Frontal cortex (tissue), 4 donors: ENCODE measurements around the gene RHBG. TPM values are rescaled to one million over a fixed set of nuclear protein-coding genes. Genes with fewer than 3 reads are reported as not detected.

Experiments
- DNase-seq, 2 donors: peaks; one replicate each; pipeline ENCODE4 v3.0.0; 2012; ENCODE audit warnings: low spot score in 2 of 2
- FAIRE-seq: peaks from 2 replicates; lab custom pipeline; 2012; peaks lifted over from hg19 to GRCh38; lab: Jason Lieb, UNC
- total RNA-seq: library from RNA; depleted of rRNA; stranded (reverse); fragments of >200 nt; gene quantifications from one replicate; pipeline ENCODE4 v1.2.3, GENCODE V29; 2014
- donor health status: control.
- donor health status: control.
- donor health status: control.

Gene RHBG
- total RNA-seq, 1 donor from 2014 or later: not detected

DNA sequence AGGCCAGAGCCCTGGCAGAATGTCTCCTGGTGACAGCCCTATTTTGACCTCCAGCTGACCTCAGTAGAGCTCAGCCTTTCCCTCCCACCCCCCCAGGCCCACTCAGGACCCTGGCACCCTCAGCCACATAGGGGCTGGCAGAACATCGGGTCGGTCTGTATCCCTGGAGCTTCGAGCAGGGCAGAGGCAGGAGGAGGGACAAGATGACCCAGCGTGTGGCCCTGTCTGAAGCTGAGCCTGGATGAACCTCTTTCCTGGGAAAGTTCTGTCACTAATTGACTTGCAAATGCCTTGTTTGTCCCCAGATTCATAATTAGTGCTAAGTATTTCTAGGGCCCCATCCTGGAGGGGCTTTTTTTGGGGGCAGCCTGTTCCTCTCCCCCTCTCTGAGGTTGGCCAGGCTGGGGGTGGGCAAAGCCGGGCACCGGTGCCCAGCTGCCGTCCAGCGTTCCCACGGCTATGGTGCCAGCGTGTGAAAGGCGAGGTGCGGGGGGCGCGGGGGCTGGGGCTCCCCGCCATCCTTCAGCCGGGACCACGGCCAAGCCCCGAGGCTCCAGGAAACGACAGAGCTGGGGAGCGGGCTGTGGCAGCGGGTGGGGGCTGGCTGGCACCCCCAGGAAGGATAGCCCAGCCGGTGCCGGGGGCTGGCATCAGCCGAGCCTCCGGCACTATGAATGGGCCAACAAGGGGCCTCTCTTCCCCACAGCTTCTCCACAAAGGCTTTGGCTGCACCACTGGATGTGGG, 31.4 kb downstream of the RHBG start:
- no peak for DNase-seq
- no peak for FAIRE-seq

DNA sequence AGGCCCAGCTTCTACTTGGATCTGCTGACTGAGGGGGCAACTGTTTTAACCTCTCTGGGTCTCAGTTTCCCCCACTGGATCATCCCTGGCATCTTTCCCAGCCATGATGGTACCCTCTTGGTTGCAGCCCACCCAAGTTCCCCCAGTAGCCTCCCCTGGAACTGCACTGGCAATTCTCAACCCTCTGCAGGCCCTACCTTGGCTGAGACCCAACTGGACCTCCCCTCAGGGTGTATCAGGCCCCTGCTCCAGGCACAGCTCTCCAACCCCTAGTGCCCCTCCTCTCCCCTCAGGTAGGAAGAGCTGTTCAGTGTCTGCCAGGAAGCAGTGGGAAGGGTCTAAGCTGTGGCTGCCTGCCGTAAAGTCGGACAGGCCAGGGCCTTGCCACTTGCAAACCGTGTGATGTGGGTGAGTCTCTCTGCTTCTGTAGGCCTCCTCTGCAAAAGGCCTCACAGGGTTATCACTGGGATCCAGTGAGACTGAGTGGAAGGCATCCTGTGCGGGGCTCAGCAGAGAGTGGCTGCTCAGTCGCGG, 32.1 kb downstream of the RHBG start:
- FAIRE-seq (no peak), DNase-seq (no peak)

DNA sequence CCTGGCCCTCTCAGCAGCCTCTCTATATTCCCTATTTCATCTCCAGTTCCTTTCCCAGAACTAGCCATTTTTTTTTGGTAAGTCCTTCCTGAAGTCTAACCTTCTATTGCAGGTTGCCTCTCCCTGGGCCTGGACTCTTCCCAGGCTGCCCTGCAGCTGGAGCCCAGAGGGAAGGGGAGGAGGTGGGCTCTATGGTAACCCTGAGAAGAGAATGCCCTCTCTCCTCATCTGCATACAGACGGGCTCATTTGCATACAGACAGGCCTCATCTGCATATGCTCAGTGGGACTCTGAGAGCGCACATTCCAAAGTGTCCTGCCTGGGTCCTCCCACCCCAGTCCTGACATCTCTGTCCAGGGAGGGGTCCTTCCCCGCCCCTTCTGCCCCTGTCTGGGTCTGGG, 32.7 kb downstream of the RHBG start:
- DNase-seq (no peak), FAIRE-seq (no peak)

DNA sequence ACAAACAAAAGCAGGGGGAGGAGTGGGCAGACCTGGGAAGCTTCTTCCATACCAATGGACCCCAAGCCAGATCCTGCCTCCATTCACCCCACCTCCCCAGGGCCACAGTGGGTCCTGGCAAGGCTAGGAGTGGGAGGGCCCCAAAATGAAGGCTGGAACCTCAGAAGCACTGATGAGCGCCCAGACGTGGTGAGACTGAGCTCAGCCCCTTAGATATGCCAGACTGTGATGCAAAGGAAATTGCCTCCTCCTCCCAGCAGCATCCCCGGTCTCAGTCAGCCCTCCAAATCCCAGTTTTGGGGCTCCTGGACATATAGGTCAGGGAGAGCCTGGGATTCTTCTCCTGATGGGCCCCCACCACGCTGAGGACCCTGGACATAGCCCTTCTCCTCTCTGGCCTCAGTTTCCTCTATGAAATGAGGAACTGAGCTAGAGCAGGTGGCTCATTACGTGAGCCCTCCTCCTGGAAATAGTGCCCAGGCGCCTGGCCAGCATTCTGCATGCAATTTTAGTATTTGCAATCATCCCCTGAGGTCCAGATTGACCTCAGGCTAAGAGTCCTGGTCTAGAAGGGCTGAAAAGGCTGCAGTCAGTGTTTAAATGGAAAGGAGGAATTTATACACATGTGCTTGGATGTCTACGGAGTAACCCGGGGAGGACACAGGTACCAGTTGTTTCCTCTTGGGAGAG, 33.5 kb downstream of the RHBG start:
- FAIRE-seq (no peak), DNase-seq (no peak)

DNA sequence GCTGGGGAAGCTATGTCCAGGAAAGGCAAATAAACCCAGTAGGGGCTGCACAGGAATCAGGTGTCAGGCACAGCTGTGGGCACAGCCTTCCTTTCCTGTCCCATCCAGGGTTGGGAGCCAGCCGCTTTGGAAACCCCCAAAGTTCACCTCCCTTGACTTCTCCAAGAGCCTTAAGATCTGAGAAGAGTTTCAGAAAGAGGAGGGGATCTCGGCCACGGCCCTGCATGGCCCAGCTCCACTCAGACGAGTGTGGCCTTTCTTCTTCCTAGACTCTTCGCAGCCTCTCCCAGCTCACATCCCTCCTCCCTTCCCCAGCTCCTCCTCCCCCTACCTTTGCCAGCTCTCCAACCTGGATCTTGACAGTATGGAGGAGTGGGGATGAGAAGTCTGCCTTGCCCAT, 36.7 kb downstream of the RHBG start:
- FAIRE-seq (no peak), DNase-seq (no peak)

DNA sequence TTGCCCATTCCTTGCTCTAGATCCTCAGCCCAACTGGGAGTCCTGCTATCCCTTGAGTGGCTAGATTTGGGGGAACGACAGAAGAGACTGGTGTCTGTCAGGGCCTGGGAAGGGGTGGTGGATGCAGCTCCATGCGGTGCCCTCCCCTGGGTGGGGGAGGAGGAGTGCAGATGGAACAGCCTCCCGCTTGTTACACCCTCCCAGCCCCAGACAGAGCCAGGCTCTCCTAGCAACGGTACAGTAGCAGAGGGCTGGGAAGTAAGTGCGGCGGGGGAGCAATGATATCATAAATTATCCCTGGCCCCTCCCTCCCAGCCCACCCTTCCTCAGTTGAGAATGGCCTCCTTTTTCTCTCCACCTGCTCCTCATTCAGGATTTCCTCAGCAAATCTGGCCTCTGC, 37.2 kb downstream of the RHBG start:
- FAIRE-seq (no peak), DNase-seq (no peak)

DNA sequence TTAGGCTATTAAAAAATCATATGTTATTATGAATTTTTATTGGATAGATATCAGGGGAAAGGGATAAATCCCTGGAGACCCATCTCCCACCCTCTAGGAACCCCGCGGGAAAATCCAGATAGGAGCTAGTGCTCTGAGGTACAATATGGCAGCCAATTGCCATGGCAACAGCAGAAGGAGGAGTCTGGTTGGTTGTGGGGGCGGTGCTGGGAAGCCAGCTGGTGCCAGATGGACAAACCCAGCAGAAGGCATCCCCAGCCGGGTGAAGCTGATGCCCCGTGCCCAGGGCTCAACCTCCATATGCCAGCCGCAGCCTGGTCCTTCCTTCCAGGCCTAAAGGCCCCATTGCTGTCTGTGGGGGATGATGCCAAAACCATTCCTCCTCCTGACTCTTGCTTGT, 38.3 kb downstream of the RHBG start:
- FAIRE-seq (no peak), DNase-seq (no peak)

DNA sequence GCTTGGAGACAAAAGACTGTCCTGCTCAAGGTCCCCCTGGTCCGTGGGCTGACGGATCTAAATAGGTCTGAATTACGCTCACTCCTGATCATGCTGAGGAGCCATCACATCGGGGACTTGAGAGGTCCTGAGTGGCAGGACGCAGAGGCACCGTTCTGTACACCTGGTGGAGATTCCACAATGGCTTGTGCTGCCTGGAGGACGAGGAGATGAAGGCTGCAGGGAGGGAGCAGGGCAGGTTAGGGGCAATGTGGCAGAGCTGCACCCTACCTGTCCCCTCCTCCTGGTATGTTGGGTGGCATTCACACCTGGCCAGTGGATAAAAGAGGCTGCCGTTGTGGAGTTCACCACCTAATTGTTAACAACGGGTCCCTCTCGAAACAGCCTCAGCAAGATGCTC, 38.7 kb downstream of the RHBG start:
- no peak for DNase-seq
- FAIRE-seq: no peak

DNA sequence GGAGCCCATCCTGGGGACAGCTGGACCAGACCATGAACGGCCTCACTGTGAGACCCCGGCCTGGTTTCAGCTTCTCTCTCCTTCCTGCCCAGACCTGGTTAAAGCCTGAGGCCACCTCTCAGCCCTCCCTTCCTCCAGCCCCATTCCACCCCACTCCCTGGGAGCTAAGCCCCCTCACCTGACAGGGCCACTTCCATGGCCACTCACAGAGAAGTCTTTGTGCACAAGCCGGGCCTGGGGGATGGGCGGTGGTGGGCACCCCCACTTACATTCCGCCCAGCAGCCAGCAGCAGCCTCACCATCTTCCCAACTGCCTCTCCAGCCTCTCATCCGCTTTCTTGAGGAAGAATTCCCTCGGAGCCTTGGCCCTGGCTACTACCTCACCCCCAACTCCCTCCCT, 40.4 kb downstream of the RHBG start:
- DNase-seq: no peak
- no peak for FAIRE-seq

DNA sequence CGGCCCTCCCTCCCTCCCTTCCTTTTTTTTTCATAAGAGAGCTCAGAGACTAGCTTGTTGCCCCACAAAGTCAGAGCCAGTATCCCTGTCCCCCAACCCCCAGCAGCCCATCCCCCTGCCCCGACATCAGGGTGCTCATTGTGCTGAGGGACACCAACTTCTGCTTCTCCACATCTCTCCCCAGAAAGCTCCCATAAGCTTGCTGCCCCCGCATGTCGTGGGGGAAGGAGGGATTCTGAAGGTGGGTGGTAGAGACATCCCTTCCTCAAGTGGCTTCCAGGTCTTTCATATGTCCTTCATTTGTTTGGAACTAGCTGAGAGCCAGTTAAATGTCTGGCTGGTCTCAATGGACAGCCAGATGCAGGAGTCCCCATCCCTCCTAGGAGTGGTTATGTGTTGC, 41.2 kb downstream of the RHBG start:
- no peak for FAIRE-seq
- no peak for DNase-seq

DNA sequence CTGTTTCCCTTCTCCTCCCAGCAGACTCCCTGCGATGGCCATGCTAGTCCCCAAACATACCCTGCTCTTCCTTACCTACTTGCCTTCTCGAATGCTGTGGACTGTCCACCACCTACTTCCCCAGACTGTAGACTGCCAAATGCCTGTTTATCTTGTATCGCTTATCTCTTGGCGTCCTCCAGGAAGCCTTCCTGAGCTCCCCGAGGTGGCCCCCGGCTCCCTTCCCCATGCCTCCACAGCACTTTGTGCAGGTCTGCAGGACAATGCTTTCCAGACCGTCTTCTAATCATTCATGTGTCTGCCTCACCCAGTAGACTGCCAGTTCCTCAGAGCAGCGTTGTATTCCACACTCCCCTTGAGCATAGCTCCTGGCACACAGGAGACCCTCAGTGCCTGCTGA, 41.7 kb downstream of the RHBG start:
- DNase-seq (no peak), FAIRE-seq (no peak)

DNA sequence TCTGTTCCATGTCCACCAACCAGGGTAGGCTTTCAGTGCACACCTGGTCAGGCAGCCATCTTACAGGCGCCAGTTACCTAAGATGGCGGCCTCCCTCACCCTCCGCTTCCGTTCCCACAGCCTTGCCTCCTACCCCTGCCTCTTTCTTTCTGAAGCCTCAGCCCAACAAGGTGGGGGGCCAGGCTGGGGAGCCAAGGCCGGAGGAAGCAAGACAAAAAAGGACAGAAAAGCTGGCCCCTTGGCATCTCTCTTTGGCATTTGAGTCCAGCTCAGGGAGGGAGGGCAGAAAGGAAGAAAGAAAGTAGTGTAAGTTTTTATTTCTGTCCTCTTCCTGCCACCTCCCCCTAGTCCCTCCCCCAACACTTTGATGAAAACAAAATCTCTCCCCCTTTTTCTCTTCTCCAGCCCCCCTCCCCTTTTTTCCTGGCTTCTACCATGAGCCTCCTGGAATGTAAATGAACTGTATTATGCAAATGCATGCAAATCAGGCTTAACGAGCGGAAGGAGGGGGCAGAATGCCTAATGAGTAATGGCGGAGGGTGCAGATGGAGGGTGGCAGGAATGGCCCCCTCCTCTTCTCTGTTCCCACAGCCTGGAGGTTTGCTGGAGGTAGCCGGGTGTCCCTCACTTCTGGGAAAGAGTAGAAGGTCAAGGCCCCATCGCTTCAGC, 43.8 kb downstream of the RHBG start:
- FAIRE-seq: no peak
- no peak for DNase-seq

DNA sequence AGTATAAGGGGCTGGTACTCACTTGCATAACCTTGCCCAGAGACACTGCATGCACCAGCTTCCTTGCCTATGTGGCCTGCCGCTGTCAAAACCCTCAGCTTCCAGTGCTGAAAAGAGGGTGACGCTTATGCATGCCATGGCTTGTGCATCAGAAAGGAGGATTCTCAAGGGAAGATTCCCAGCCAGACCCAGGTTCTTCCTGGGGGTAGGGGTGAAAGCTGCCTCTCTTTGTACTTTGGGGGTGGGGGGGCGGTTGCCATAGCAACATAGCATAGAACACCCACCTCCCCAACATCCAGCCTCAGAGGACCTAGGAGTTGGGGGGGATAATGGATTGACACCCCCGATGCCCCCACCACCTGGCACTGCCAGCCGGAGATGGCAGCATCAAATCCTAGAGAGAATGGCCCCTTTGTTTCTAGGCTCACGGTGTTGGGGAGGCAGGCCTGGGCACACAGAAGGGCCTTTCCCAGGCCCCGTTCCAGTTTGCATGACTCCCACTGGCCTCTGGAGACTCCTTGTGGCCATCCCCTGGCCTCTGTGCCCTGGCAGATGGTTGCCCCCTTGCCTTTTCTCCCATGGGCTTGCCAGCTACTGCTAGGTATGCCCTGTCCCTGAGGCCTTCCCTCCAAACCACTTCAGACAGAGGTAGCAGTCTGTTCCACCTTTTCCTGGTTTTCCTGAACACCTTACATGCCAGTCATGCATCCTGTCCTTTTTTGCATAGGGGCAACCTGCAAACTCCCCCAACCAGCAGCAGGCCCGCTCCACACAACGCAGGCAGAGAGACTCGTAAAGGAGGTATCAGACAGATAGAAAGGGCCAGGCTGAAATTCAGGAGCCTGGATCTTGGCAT, 44.6 kb downstream of the RHBG start:
- FAIRE-seq (no peak), DNase-seq (peak; percentile 65 to 79)

DNA sequence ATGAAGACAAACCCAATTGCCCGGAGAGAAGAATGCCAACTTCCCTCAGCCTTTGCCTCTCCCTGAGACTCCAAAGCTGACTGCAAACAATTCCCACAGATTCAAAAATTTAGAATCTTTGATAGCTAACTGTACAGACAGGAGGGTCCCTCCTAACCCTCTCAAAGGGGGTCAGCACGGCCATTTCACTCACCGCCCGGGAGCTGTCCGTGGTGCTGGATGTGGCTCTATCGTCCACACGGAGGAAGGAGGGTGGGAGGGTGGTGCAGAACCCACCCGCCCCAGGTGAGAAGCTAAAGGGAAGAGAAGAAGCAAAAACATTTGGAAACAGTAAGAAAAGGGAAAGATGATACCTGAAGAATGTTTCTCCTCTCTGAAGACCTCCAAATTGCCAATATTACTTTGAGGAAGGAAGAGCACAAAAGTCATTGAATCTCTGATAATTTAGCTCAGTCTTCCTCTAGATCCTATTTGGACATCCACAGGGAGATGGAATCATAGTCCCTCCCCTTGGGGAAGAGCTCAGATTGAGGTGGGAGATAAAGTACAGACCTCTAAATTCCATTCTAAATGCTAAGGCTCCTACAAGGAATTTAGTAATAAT, 45.6 kb downstream of the RHBG start:
- FAIRE-seq (no peak), DNase-seq (no peak)

DNA sequence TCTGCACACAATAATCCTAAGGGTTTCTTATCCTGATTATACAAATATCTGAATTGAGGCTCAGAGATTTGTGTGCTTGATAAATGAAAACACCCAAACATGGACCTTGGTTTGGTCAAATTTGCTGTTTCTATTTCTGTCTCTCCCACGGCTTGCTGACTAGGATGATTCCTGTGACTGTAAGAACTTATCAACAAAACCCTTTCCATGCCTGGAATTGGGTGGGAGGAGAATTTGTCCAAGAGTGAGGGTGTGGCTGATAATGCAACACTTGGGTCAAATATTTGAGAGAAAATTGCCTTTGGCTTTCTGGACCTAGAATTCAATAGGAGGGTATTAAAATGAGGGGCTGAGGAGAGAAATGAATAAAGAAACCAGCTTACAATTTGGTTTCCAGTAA, 48.0 kb downstream of the RHBG start:
- FAIRE-seq: no peak
- DNase-seq: no peak

DNA sequence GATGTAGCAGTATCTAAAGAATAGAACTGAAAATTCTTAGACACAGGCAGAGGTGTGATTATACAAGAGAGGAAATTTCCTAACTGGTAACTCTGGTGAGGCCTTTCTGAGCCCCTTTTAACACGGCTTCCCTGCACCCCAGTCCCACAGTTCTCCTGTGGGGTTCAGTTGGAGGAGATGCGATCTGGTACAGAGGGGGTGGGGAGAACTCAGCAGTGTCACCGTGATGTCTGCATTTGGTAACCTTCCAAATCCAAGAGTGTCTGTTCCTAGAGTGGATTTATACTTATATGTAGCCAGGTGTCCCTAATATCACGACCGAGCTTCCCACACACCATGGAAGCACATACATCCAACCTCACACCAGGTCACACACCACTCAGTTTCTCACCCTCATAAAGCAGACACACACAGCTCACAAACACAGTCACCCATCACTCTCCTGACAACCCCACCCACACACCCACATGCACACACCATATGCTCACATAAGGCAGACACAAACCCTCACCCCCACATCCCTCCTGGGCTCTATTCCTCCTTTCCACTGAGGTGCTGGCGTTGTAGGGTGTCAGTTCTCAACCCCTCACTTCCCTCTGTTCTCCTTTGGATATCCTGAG, 48.5 kb downstream of the RHBG start:
- DNase-seq (no peak), FAIRE-seq (no peak)

DNA sequence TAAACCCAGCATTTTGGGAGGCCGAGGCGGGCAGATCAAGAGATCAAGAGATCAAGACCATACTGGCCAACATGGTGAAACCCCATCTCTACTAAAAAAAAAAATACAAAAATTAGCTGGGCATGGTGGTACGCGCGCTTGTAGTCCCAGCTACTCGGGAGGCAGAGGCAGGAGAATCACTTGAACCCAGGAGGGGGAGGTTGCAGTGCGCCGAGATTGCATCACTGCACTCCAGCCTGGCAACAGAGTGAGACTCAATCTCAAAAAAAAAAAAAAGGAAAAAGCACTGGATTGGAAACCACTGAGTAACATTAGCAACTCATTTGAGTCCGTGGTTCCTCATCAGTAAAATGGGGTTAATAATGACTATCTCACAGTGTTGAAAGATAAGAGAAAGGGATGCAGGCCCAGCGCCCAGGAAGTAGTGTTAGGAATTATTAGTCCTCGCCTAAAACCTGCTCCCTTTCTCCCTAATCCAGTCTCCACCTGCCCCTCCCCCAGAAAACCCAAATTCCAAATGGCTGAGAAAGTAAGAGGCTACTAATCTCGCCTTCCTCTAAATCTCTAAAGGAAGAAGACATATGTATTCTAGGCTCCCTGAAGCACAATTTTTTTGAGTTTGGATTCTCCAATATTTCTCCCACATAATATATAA, 49.5 kb downstream of the RHBG start:
- FAIRE-seq (no peak), DNase-seq (no peak)

DNA sequence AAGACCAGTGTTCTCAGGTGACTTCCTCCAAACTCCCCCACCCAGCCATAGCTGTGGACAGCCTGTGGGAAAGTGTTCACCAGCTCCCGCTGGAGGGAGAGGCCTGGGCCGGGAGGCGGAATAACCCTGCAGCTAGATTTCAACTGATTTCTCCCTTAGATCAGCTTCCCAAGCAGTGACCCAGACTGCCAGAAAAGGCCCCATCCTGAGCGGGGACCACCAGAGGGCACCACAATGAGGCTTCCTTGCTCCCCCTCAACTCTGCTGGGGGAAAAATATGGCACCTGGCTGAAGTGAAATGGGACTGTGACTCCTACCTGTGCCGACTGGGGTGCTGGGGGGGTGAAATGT, 50.8 kb downstream of the RHBG start:
- no peak for FAIRE-seq
- DNase-seq: no peak
